ENCODE results near the gene SAMD11. TPM values are rescaled to one million over a fixed set of nuclear protein-coding genes. Genes with fewer than 3 reads are reported as not detected.
"Not testable (repeated sequence)": the region's sequence is repeated elsewhere in the genome, so short reads cannot be mapped to it uniquely, and the experiment has no call there.

Gene SAMD11
- polyA plus RNA-seq, 1 donor from 2014 or later = 21.6 TPM

DNA sequence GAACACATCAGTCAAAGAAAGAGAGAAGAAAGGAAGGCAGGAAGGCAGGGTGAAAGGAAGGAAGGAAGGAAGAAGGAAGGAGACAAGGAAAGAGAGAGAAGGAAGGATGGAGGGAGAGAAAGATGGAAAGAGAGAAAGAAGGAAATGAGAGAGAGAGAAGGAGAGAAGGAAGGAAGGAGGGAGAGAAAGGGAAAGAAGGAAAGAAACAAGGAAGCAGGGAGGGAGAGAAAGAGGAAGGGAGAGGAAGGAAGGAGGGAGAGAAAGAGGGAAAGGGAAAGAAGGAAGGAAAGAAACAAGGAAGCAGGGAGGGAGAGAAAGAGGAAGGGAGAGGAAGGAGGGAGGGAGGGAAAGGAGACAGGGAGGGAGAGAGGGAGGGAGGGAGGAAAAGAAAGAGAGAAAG, 35.4 kb upstream of the SAMD11 start:
- H3K4me3 ChIP-seq (ENCODE audit: low read length) = no peak overlapping the region
- H3K9me2 ChIP-seq (ENCODE audit: insufficient read depth, low read length) = no peaks in the 10 kb centered on the region
- no peaks in the 10 kb centered on the region for H3K79me2 ChIP-seq (replicated peaks; ENCODE audit: insufficient read depth, low read length)
- no peaks in the 10 kb centered on the region for H3K9me3 ChIP-seq (ENCODE audit: low read length)
- no peaks in the 10 kb centered on the region for H3F3A ChIP-seq (ENCODE audit: insufficient read depth, low read length, poor library complexity, severe bottlenecking)
- no peak for TF ChIP-seq EP300 (conservative IDR thresholded peaks at IDR 0.05; ENCODE audit: poor library complexity, severe bottlenecking)
- no peak for TF ChIP-seq SMC3 (conservative IDR thresholded peaks at IDR 0.05; ENCODE audit: poor library complexity)
- TF ChIP-seq MXI1 (conservative IDR thresholded peaks at IDR 0.05; ENCODE audit: poor library complexity, severe bottlenecking) = no peak
- TF ChIP-seq, protein P1, sequence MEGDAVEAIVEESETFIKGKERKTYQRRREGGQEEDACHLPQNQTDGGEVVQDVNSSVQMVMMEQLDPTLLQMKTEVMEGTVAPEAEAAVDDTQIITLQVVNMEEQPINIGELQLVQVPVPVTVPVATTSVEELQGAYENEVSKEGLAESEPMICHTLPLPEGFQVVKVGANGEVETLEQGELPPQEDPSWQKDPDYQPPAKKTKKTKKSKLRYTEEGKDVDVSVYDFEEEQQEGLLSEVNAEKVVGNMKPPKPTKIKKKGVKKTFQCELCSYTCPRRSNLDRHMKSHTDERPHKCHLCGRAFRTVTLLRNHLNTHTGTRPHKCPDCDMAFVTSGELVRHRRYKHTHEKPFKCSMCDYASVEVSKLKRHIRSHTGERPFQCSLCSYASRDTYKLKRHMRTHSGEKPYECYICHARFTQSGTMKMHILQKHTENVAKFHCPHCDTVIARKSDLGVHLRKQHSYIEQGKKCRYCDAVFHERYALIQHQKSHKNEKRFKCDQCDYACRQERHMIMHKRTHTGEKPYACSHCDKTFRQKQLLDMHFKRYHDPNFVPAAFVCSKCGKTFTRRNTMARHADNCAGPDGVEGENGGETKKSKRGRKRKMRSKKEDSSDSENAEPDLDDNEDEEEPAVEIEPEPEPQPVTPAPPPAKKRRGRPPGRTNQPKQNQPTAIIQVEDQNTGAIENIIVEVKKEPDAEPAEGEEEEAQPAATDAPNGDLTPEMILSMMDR (IDR thresholded peaks at IDR 0.05; ENCODE audit: poor library complexity, severe bottlenecking) = no peak
- TF ChIP-seq RAD21 (conservative IDR thresholded peaks at IDR 0.05) = no peak
- TF ChIP-seq EZH2 (IDR thresholded peaks at IDR 0.05; ENCODE audit: borderline replicate concordance, insufficient read depth, low read length, poor library complexity, severe bottlenecking) = no peak
- TF ChIP-seq REST (IDR thresholded peaks at IDR 0.05; ENCODE audit: borderline replicate concordance) = no peak
- no peak for TF ChIP-seq POLR2AphosphoS5 (IDR thresholded peaks at IDR 0.05)
- TF ChIP-seq TAF1 (IDR thresholded peaks at IDR 0.05; ENCODE audit: low read depth) = no peak
- no peak overlapping the region for H3K9ac ChIP-seq (ENCODE audit: low read length)
- H3K27me3 ChIP-seq (ENCODE audit: insufficient read depth, low read depth, low read length) = peaks cover 7% of the 10 kb centered on the region
- H2AFZ ChIP-seq (ENCODE audit: low read depth, low read length) = no peak overlapping the region
- no peak overlapping the region for H3K27ac ChIP-seq (ENCODE audit: low read length)
- no peak overlapping the region for H3K4me2 ChIP-seq (ENCODE audit: low read length)
- H3K36me3 ChIP-seq (ENCODE audit: insufficient read depth, low read length) = no peaks in the 10 kb centered on the region
- H4K20me1 ChIP-seq (ENCODE audit: insufficient read depth) = no peaks in the 10 kb centered on the region

DNA sequence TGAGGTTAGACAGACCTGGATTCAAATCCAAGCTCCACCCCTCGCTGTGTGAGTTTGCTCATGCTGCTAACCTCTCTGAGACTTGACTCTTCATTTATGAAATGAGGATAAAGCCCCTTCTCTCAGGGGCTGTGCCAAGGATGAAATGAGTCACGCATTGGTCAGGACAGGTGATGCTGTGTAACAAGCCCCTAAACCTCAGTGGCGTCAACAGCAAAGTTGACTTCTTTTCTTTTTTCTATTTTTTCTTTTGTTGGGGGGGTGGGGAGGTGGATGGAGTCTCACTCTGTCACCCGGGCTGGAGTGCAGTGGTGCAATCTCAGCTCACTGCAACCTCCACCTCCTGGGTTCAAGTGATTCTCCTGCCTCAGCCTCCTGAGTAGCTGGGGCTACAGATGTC, 33.9 kb upstream of the SAMD11 start:
- H2AFZ ChIP-seq (ENCODE audit: low read depth, low read length); H3K79me2 ChIP-seq (replicated peaks; ENCODE audit: insufficient read depth, low read length); H3K9me2 ChIP-seq (ENCODE audit: insufficient read depth, low read length); H3K36me3 ChIP-seq (ENCODE audit: insufficient read depth, low read length); H3K27me3 ChIP-seq (ENCODE audit: insufficient read depth, low read depth, low read length); H3K9me3 ChIP-seq (ENCODE audit: low read length); H3K4me2 ChIP-seq (ENCODE audit: low read length); H3F3A ChIP-seq (ENCODE audit: insufficient read depth, low read length, poor library complexity, severe bottlenecking); H3K4me3 ChIP-seq (ENCODE audit: low read length); H4K20me1 ChIP-seq (ENCODE audit: insufficient read depth); H3K9ac ChIP-seq (ENCODE audit: low read length); H3K27ac ChIP-seq (ENCODE audit: low read length): not testable (repeated sequence)

GRCh38 chr1:890234-890633, 33.5 kb upstream of the SAMD11 start:
- H3K4me2 ChIP-seq (ENCODE audit: low read length); H3K27me3 ChIP-seq (ENCODE audit: insufficient read depth, low read depth, low read length); H4K20me1 ChIP-seq (ENCODE audit: insufficient read depth); H3K9me2 ChIP-seq (ENCODE audit: insufficient read depth, low read length); H3F3A ChIP-seq (ENCODE audit: insufficient read depth, low read length, poor library complexity, severe bottlenecking); H3K36me3 ChIP-seq (ENCODE audit: insufficient read depth, low read length); H3K9ac ChIP-seq (ENCODE audit: low read length); H3K9me3 ChIP-seq (ENCODE audit: low read length); H3K79me2 ChIP-seq (replicated peaks; ENCODE audit: insufficient read depth, low read length); H3K27ac ChIP-seq (ENCODE audit: low read length); H3K4me3 ChIP-seq (ENCODE audit: low read length); H2AFZ ChIP-seq (ENCODE audit: low read depth, low read length): not testable (repeated sequence)

Measured in neural cell (in vitro differentiated cells).